ENCODE results near the gene PIGR.

DNA sequence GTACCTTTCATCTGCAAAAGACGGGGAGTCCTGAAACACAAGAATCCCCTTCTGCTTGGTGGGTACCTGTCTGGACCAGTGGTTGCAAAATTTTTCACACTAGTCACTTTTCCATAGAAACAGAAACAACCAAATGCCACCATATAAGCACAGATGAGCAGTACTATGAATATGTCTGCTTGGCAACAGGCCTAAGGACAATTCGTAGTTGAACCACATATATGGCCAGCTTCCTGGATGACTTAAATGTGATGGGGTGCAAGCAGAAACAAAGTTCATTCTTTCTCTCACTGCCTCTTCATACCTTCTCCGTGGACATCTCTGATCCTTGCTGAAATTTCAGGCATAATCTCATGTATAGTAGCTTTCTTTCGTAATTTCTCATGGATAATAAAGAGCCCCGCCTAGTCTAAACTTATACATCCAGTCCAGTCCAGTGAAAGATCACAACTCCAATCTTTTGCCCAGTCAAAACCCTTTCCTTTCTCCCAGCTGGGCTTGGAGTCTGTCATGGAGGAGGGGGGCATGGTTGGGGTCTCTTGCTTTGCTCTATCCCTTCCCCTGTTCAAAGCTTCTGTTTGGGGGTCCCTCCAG, 16.9 kb upstream of the PIGR start:
- TF ChIP-seq, protein P1, sequence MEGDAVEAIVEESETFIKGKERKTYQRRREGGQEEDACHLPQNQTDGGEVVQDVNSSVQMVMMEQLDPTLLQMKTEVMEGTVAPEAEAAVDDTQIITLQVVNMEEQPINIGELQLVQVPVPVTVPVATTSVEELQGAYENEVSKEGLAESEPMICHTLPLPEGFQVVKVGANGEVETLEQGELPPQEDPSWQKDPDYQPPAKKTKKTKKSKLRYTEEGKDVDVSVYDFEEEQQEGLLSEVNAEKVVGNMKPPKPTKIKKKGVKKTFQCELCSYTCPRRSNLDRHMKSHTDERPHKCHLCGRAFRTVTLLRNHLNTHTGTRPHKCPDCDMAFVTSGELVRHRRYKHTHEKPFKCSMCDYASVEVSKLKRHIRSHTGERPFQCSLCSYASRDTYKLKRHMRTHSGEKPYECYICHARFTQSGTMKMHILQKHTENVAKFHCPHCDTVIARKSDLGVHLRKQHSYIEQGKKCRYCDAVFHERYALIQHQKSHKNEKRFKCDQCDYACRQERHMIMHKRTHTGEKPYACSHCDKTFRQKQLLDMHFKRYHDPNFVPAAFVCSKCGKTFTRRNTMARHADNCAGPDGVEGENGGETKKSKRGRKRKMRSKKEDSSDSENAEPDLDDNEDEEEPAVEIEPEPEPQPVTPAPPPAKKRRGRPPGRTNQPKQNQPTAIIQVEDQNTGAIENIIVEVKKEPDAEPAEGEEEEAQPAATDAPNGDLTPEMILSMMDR (conservative IDR thresholded peaks at IDR 0.05; ENCODE audit: low read length): no peak
- no peak for TF ChIP-seq EZH2phosphoT487 (IDR thresholded peaks at IDR 0.05; ENCODE audit: borderline replicate concordance, low read depth, low read length)
